GM19238 (cell line): ENCODE results near the gene ZFAND6.
"Not testable (repeated sequence)": the region's sequence is repeated elsewhere in the genome, so short reads cannot be mapped to it uniquely, and the experiment has no call there.

Experiments used
- DNase-seq: peaks from one replicate; pipeline ENCODE4 v3.0.0; 2011; ENCODE audit warnings: low spot score; ENCODE audit not compliant: insufficient read length

ZFAND6 gene

GRCh38 chr15:80058851-80059785 lies at the start of gene ZFAND6:
Gene ZFAND6 (plus strand): TSS chr15:80059676. CDS start chr15:80120345, 60,669 bp downstream.
- peak; percentile 84 for DNase-seq

GRCh38 chr15:80010131-80010673 lies 49.3 kb upstream of the ZFAND6 start:
- no peak for DNase-seq

- DNase-seq = not testable (repeated sequence)
Measured at GRCh38 chr15:80011041-80011523, 48.4 kb upstream of the ZFAND6 start.

- no peak for DNase-seq
Measured at GRCh38 chr15:80011596-80011995, 47.9 kb upstream of the ZFAND6 start.

- no peak for DNase-seq
Measured at GRCh38 chr15:80012060-80012726, 47.3 kb upstream of the ZFAND6 start.

- DNase-seq = not testable (repeated sequence)
Measured at GRCh38 chr15:80014186-80014585, 45.3 kb upstream of the ZFAND6 start.

- no peak for DNase-seq
Measured at GRCh38 chr15:80015156-80015555, 44.3 kb upstream of the ZFAND6 start.

GRCh38 chr15:80016506-80016905 lies 43.0 kb upstream of the ZFAND6 start:
- not testable (repeated sequence) for DNase-seq

GRCh38 chr15:80017139-80017538 lies 42.3 kb upstream of the ZFAND6 start:
- DNase-seq = not testable (repeated sequence)

- no peak for DNase-seq
Measured at GRCh38 chr15:80019168-80019745, 40.2 kb upstream of the ZFAND6 start.

- DNase-seq = not testable (repeated sequence)
Measured at GRCh38 chr15:80020149-80020548, 39.3 kb upstream of the ZFAND6 start.

GRCh38 chr15:80020731-80021130 lies 38.7 kb upstream of the ZFAND6 start:
- DNase-seq = no peak

- no peak for DNase-seq
Measured at GRCh38 chr15:80026310-80026709, 33.2 kb upstream of the ZFAND6 start.

GRCh38 chr15:80026754-80027153 lies 32.7 kb upstream of the ZFAND6 start:
- DNase-seq = no peak

- no peak for DNase-seq
Measured at GRCh38 chr15:80028937-80029336, 30.5 kb upstream of the ZFAND6 start.

GRCh38 chr15:80031841-80032240 lies 27.6 kb upstream of the ZFAND6 start:
- no peak for DNase-seq

- DNase-seq = no peak
Measured at GRCh38 chr15:80034629-80035028, 24.8 kb upstream of the ZFAND6 start.

- no peak for DNase-seq
Measured at GRCh38 chr15:80036071-80036470, 23.4 kb upstream of the ZFAND6 start.

- DNase-seq = no peak
Measured at GRCh38 chr15:80041494-80042253, 17.8 kb upstream of the ZFAND6 start.

GRCh38 chr15:80042568-80042967 lies 16.9 kb upstream of the ZFAND6 start:
- no peak for DNase-seq

- not testable (repeated sequence) for DNase-seq
Measured at GRCh38 chr15:80045219-80045618, 14.3 kb upstream of the ZFAND6 start.
